Measurements from ENCODE around the gene ZNF319. TPM values are rescaled to one million over a fixed set of nuclear protein-coding genes. Genes with fewer than 3 reads are reported as not detected.

ZNF319 gene
- total and polyA plus RNA-seq, 2 donors from 2014 or later: 2.9 to 10.9 TPM

DNA sequence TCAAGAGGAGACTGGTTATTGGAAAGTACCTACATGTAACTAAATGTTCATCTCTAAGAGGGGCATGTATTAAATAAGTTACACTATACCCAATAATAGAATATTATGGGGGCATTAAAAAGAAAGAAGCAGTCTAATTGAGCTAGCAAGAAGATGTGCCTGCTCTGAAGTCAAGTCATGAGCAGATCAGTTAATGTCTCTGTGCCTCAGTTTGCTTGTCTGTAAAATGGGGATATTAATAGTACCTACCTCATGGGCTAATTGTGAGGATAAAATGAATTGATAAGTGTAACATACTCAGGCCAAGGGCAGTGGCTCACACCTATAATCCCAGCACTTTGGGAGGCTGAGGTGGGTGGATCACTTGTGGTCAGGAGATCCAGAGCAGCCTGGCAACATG is 32.6 kb downstream of the ZNF319 start:
- FAIRE-seq: no peak
- intact Hi-C loops (cut with DNase I): no loop called here
- H3K27me3 ChIP-seq (ENCODE audit: control insufficient read depth, insufficient read depth, low read length): no peaks in the 10 kb centered on the region
- no peaks in the 10 kb centered on the region for H3K36me3 ChIP-seq (ENCODE audit: control insufficient read depth in 2 of 3, insufficient read depth in 3 of 3, low read length in 3 of 3)
- no peak overlapping the region for H3K4me3 ChIP-seq (ENCODE audit: low read length in 3 of 3)
- H3K27ac ChIP-seq (ENCODE audit: low read depth in 2 of 2, low read length in 2 of 2): no peak overlapping the region
- no peak for DNase-seq
- no peaks in the 10 kb centered on the region for H3K9me3 ChIP-seq (ENCODE audit: control insufficient read depth in 2 of 3, insufficient read depth in 1 of 3, low read length in 3 of 3)
- no peak overlapping the region for H3K9ac ChIP-seq (ENCODE audit: low read length in 3 of 3)
- no peaks in the 10 kb centered on the region for H3K4me1 ChIP-seq (ENCODE audit: control insufficient read depth in 2 of 3, insufficient read depth in 2 of 3, low read depth in 1 of 3, low read length in 3 of 3)
- TF ChIP-seq, protein P1, sequence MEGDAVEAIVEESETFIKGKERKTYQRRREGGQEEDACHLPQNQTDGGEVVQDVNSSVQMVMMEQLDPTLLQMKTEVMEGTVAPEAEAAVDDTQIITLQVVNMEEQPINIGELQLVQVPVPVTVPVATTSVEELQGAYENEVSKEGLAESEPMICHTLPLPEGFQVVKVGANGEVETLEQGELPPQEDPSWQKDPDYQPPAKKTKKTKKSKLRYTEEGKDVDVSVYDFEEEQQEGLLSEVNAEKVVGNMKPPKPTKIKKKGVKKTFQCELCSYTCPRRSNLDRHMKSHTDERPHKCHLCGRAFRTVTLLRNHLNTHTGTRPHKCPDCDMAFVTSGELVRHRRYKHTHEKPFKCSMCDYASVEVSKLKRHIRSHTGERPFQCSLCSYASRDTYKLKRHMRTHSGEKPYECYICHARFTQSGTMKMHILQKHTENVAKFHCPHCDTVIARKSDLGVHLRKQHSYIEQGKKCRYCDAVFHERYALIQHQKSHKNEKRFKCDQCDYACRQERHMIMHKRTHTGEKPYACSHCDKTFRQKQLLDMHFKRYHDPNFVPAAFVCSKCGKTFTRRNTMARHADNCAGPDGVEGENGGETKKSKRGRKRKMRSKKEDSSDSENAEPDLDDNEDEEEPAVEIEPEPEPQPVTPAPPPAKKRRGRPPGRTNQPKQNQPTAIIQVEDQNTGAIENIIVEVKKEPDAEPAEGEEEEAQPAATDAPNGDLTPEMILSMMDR (IDR thresholded peaks at IDR 0.05; ENCODE audit: borderline replicate concordance, extremely low read depth, insufficient read depth): no peak

DNA sequence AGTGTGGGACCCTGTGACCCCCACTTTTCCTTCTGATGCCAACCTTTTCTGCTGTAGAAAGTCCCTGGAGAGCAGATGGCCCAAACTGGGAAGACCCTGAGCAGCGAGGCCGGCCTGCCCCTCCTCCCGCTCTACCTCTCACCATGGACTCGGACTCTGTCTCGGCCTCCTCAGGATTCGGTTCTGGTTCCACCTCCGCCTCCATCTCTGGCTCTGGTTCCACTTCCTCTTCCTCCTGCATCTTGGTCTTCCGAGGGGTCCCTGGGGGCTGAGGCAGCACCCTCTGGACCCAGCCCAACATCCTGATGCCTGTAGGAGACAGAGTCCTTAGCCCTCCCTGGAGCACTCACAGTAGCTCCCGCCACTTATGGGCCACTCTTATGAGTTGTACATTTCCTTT is 33.5 kb downstream of the ZNF319 start:
- intact Hi-C loops (cut with DNase I): no loop called here
- Histone ChIP-seq H3K4me3 (ENCODE audit: low read length in 3 of 3) (no peak overlapping the region), H3K27ac (ENCODE audit: low read depth in 2 of 2, low read length in 2 of 2) (no peak overlapping the region), H3K27me3 (ENCODE audit: control insufficient read depth, insufficient read depth, low read length) (no peaks in the 10 kb centered on the region), H3K36me3 (ENCODE audit: control insufficient read depth in 2 of 3, insufficient read depth in 3 of 3, low read length in 3 of 3) (no peaks in the 10 kb centered on the region), H3K9ac (ENCODE audit: low read length in 3 of 3) (no peak overlapping the region), H3K4me1 (ENCODE audit: control insufficient read depth in 2 of 3, insufficient read depth in 2 of 3, low read depth in 1 of 3, low read length in 3 of 3) (no peaks in the 10 kb centered on the region), H3K9me3 (ENCODE audit: control insufficient read depth in 2 of 3, insufficient read depth in 1 of 3, low read length in 3 of 3) (no peaks in the 10 kb centered on the region)
- TF ChIP-seq, protein P1 (IDR thresholded peaks at IDR 0.05; ENCODE audit: borderline replicate concordance, extremely low read depth, insufficient read depth): no peak
- FAIRE-seq (no peak), DNase-seq (no peak)

DNA sequence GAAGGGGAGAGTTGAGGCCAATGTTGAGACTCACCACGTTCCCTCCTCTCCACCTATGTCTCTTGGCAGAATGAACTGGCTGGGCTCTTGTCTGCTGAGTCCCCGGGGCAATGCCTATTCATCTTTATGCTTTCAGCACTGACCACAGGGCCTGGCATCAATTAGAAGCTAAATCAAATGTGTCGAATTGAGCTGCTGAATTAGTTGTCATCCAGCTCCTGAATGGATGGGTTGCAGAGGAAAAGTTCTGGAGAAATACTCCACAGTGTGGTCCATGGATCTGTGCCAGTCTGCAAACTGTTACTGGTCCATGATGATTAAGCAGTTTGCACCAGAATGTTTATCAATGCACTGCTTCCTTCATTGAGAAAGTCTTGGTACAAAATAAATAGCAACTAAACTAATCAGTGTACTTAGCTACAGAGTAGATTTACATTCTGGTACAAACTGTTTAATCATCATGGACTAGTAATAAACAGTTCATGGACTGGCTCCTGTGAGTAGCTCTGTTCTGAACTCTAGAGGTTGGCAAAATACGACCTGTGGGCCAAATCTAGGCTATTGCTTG is 34.2 kb downstream of the ZNF319 start:
- TF ChIP-seq, protein P1 (IDR thresholded peaks at IDR 0.05; ENCODE audit: borderline replicate concordance, extremely low read depth, insufficient read depth): no peak
- DNase-seq: no peak
- Histone ChIP-seq H3K36me3 (ENCODE audit: control insufficient read depth in 2 of 3, insufficient read depth in 3 of 3, low read length in 3 of 3) (no peaks in the 10 kb centered on the region), H3K9ac (ENCODE audit: low read length in 3 of 3) (no peak overlapping the region), H3K9me3 (ENCODE audit: control insufficient read depth in 2 of 3, insufficient read depth in 1 of 3, low read length in 3 of 3) (no peaks in the 10 kb centered on the region), H3K27ac (ENCODE audit: low read depth in 2 of 2, low read length in 2 of 2) (no peak overlapping the region), H3K4me3 (ENCODE audit: low read length in 3 of 3) (no peak overlapping the region), H3K4me1 (ENCODE audit: control insufficient read depth in 2 of 3, insufficient read depth in 2 of 3, low read depth in 1 of 3, low read length in 3 of 3) (no peaks in the 10 kb centered on the region), H3K27me3 (ENCODE audit: control insufficient read depth, insufficient read depth, low read length) (no peaks in the 10 kb centered on the region)
- intact Hi-C loops (cut with DNase I): no loop called here
- FAIRE-seq: no peak

DNA sequence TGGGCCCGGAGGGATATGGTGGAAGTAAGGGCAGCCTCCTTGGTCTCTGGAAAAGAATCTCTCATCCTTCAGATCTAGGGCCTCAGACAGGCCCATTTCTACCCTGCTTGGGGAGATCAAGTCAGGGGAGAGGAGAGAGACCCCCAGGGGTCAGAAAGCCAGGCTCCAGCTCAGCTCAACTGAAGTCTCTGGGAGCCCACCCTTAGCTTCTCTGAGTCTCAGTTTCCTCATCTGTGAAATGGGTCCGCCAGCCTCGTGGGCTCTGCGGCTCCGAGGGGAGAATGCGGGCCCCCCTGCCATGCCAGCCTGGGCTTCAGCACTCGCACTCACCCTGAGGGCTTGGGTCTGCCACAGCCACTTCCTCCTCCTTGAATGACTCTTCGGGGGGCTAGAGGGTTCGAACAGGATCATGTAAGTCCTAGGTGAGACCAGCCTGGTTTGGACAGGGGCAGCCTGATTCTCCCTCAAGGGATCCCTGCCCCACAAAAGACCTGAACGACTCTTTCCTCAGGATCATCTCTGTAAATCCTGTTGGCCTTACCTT is 36.2 kb downstream of the ZNF319 start:
- intact Hi-C loops (cut with DNase I): no loop called here
- H3K27ac ChIP-seq (ENCODE audit: low read depth in 2 of 2, low read length in 2 of 2): no peak overlapping the region
- no peaks in the 10 kb centered on the region for H3K27me3 ChIP-seq (ENCODE audit: control insufficient read depth, insufficient read depth, low read length)
- H3K9me3 ChIP-seq (ENCODE audit: control insufficient read depth in 2 of 3, insufficient read depth in 1 of 3, low read length in 3 of 3): no peaks in the 10 kb centered on the region
- no peak overlapping the region for H3K4me3 ChIP-seq (ENCODE audit: low read length in 3 of 3)
- H3K4me1 ChIP-seq (ENCODE audit: control insufficient read depth in 2 of 3, insufficient read depth in 2 of 3, low read depth in 1 of 3, low read length in 3 of 3): no peaks in the 10 kb centered on the region
- FAIRE-seq (no peak), DNase-seq (no peak)
- H3K9ac ChIP-seq (ENCODE audit: low read length in 3 of 3): no peak overlapping the region
- H3K36me3 ChIP-seq (ENCODE audit: control insufficient read depth in 2 of 3, insufficient read depth in 3 of 3, low read length in 3 of 3): no peaks in the 10 kb centered on the region
- TF ChIP-seq, protein P1 (IDR thresholded peaks at IDR 0.05; ENCODE audit: borderline replicate concordance, extremely low read depth, insufficient read depth): no peak
